Hepatocyte (in vitro differentiated cells): ENCODE measurements around the gene TTN. TPM values are rescaled to one million over a fixed set of nuclear protein-coding genes. Genes with fewer than 3 reads are reported as not detected.

Experiments used
- DNase-seq: peaks from one replicate; pipeline ENCODE4 v3.0.0-alpha.2; 2016; ENCODE audit warnings: low spot score
- H2AFZ ChIP-seq: fragments of 200-600 bp; sonication (generic); 2 replicates; pipeline ENCODE4 v1.6.0; 2016; ENCODE audit warnings: antibody characterized with exemption, mild to moderate bottlenecking
- H3K27ac ChIP-seq: fragments of 200-600 bp; sonication (generic); 2 replicates; pipeline ENCODE4 v1.5.1; 2016; ENCODE audit warnings: mild to moderate bottlenecking
- H3K27me3 ChIP-seq: fragments of 200-600 bp; sonication (generic); 2 replicates; pipeline ENCODE4 v1.6.1; 2016
- H3K36me3 ChIP-seq: fragments of 200-600 bp; sonication (generic); replicated peaks from 2 replicates; pipeline ENCODE4 v1.5.1; 2016; ENCODE audit warnings: low read depth; ENCODE audit not compliant: insufficient read depth
- H3K4me1 ChIP-seq: fragments of 200-600 bp; sonication (generic); 2 replicates; pipeline ENCODE4 v1.5.1; 2016; ENCODE audit warnings: mild to moderate bottlenecking, moderate library complexity; ENCODE audit not compliant: insufficient read depth
- H3K4me2 ChIP-seq: fragments of 200-600 bp; sonication (generic); 2 replicates; pipeline ENCODE4 v1.6.0; 2016
- H3K4me3 ChIP-seq: fragments of 200-600 bp; sonication (generic); 2 replicates; pipeline ENCODE4 v1.5.1; 2016; ENCODE audit warnings: mild to moderate bottlenecking
- H3K79me2 ChIP-seq: fragments of 200-600 bp; sonication (generic); 2 replicates; pipeline ENCODE4 v1.6.0; 2017; ENCODE audit warnings: mild to moderate bottlenecking
- H3K9me2 ChIP-seq: fragments of 200-600 bp; sonication (generic); replicated peaks from 2 replicates; pipeline ENCODE4 v1.6.0; 2017; ENCODE audit warnings: mild to moderate bottlenecking; ENCODE audit not compliant: insufficient read depth
- H3K9me3 ChIP-seq: fragments of 200-600 bp; sonication (generic); 2 replicates; pipeline ENCODE4 v1.5.1; 2016; ENCODE audit warnings: low read depth, mild to moderate bottlenecking
- H4K20me1 ChIP-seq: fragments of 200-600 bp; sonication (generic); 2 replicates; pipeline ENCODE4 v1.6.0; 2016; ENCODE audit warnings: mild to moderate bottlenecking; ENCODE audit not compliant: insufficient read depth, poor library complexity, severe bottlenecking
- EZH2 ChIP-seq: fragments of 200-600 bp; sonication (generic); IDR thresholded peaks from 2 replicates; pipeline ENCODE4 v1.6.1; 2016; ENCODE audit warnings: antibody characterized with exemption, mild to moderate bottlenecking, borderline replicate concordance
- EZH2phosphoT487 ChIP-seq: fragments of 200-600 bp; sonication (generic); IDR thresholded peaks from one replicate; pipeline ENCODE4 v1.6.1; 2018; ENCODE audit warnings: antibody characterized with exemption, mild to moderate bottlenecking, low read depth, moderate library complexity; ENCODE audit not compliant: unreplicated experiment, severe bottlenecking
- WGBS: methylation state at CpG from one replicate; pipeline ENCODE4 v1.1.6; 2016; ENCODE audit warnings: low lambda C conversion rate; ENCODE audit errors: missing lambda C conversion rate; 5-methylcytosine and 5-hydroxymethylcytosine counted together
- polyA plus RNA-seq: library from polyadenylated mRNA; unstranded; fragments of >200 nt; fragmentation: Nextera tagmentation; extraction: Ambion mirVana; gene quantifications from 2 replicates; pipeline ENCODE4 v1.2.1, GENCODE V29; 2016
- total RNA-seq: library from RNA; depleted of rRNA; stranded (reverse); fragments of >200 nt; gene quantifications from 2 replicates; pipeline ENCODE4 v1.2.3, GENCODE V29; 2014
- TF ChIP-seq, protein P1 (sequence below): fragments of 200-600 bp; sonication (generic); IDR thresholded peaks from 2 replicates; pipeline ENCODE4 v1.5.1; 2016; ENCODE audit warnings: antibody characterized with exemption, mild to moderate bottlenecking; ENCODE audit not compliant: poor library complexity

Gene TTN
- total and polyA plus RNA-seq, 2 experiments from 2014 or later, result 5.4 to 6.4 TPM

GRCh38 chr2:178704876-178705275, 102.3 kb downstream of the TTN start:
- H3K9me2 ChIP-seq, result no peaks in the 10 kb centered on the region
- no peaks in the 10 kb centered on the region for H3K36me3 ChIP-seq
- H2AFZ ChIP-seq, result no peak overlapping the region
- no peak overlapping the region for H3K27ac ChIP-seq
- H3K4me1 ChIP-seq, result no peaks in the 10 kb centered on the region
- H3K27me3 ChIP-seq, result no peaks in the 10 kb centered on the region
- no peaks in the 10 kb centered on the region for H4K20me1 ChIP-seq
- no peak overlapping the region for H3K4me2 ChIP-seq
- WGBS, result 96% methylated on average over 5 of the region's 5 CpGs
- H3K4me3 ChIP-seq, result no peak overlapping the region
- DNase-seq, result no peak
- H3K9me3 ChIP-seq, result no peaks in the 10 kb centered on the region
- TF ChIP-seq EZH2phosphoT487 (no peak), EZH2 (no peak)
- TF ChIP-seq, protein P1, sequence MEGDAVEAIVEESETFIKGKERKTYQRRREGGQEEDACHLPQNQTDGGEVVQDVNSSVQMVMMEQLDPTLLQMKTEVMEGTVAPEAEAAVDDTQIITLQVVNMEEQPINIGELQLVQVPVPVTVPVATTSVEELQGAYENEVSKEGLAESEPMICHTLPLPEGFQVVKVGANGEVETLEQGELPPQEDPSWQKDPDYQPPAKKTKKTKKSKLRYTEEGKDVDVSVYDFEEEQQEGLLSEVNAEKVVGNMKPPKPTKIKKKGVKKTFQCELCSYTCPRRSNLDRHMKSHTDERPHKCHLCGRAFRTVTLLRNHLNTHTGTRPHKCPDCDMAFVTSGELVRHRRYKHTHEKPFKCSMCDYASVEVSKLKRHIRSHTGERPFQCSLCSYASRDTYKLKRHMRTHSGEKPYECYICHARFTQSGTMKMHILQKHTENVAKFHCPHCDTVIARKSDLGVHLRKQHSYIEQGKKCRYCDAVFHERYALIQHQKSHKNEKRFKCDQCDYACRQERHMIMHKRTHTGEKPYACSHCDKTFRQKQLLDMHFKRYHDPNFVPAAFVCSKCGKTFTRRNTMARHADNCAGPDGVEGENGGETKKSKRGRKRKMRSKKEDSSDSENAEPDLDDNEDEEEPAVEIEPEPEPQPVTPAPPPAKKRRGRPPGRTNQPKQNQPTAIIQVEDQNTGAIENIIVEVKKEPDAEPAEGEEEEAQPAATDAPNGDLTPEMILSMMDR, result no peak
- H3K79me2 ChIP-seq, result no peaks in the 10 kb centered on the region

DNA sequence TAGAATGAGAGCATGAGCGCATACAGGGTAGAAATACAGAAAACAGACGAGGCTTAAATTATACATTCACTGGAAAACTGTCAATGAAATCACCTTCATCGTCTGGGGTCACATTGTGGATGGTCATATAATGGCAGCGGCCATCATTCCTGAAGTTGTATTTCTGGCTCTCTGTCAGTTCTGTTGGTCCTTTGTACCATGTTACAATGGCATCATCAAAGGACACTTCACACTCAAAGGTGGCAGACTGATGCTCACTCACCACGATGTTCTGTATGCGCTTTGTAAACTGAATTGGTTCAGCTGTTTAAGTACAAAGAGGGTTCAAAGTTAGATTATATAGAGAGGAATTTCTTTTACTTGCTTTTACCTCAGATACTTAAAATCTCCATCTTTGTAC, 104.9 kb downstream of the TTN start:
- Histone ChIP-seq H3K9me2 (no peaks in the 10 kb centered on the region), H3K4me3 (no peak overlapping the region), H4K20me1 (no peaks in the 10 kb centered on the region), H3K9me3 (no peaks in the 10 kb centered on the region), H3K36me3 (no peaks in the 10 kb centered on the region), H3K4me1 (no peaks in the 10 kb centered on the region), H2AFZ (no peak overlapping the region), H3K4me2 (no peak overlapping the region), H3K79me2 (no peaks in the 10 kb centered on the region), H3K27ac (no peak overlapping the region), H3K27me3 (no peaks in the 10 kb centered on the region)
- DNase-seq, result no peak
- WGBS, result 88% methylated on average over 6 of the region's 6 CpGs
- TF ChIP-seq EZH2, result no peak
- TF ChIP-seq EZH2phosphoT487, result no peak
- TF ChIP-seq, protein P1, result no peak

DNA sequence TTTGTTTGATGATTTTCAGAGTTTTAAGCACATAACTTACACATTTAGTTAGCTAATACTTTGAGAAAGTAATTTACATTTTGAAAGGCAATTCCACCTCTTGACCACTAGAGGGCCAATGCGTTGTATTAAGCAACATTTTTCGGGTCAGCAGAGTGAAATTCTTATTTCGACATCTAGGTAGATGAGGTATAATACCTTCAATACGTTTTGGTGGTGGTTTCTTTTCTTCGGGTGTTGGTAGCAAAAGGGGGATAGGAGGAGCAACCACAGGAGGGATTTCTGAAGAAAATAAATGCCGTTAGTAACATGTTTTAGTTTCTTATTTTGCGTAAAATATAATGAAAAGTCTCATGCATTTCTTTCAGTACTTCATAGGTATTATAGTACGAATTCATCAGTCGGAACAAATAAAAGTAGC, 106.3 kb downstream of the TTN start:
- Histone ChIP-seq H3K4me3 (no peak overlapping the region), H3K4me1 (no peaks in the 10 kb centered on the region), H3K4me2 (no peak overlapping the region), H4K20me1 (no peaks in the 10 kb centered on the region), H3K27ac (no peak overlapping the region), H3K36me3 (no peaks in the 10 kb centered on the region), H3K79me2 (no peaks in the 10 kb centered on the region), H3K9me2 (no peaks in the 10 kb centered on the region), H2AFZ (no peak overlapping the region), H3K9me3 (no peaks in the 10 kb centered on the region), H3K27me3 (no peaks in the 10 kb centered on the region)
- 61% methylated on average over 9 of the region's 9 CpGs for WGBS
- DNase-seq, result peak; percentile 14
- TF ChIP-seq, protein P1, result peak; percentile 66
- TF ChIP-seq EZH2phosphoT487 (no peak), EZH2 (no peak)

- no peak overlapping the region for H3K27ac ChIP-seq
- H3K36me3 ChIP-seq, result no peaks in the 10 kb centered on the region
- H3K9me3 ChIP-seq, result no peaks in the 10 kb centered on the region
- DNase-seq, result no peak
- no peak overlapping the region for H3K4me3 ChIP-seq
- TF ChIP-seq EZH2, result no peak
- no peak for TF ChIP-seq EZH2phosphoT487
- TF ChIP-seq, protein P1, result no peak
- H3K79me2 ChIP-seq, result no peaks in the 10 kb centered on the region
- H3K27me3 ChIP-seq, result no peaks in the 10 kb centered on the region
- H2AFZ ChIP-seq, result no peak overlapping the region
- no peaks in the 10 kb centered on the region for H3K4me1 ChIP-seq
- no peaks in the 10 kb centered on the region for H3K9me2 ChIP-seq
- no peaks in the 10 kb centered on the region for H4K20me1 ChIP-seq
- 85% methylated on average over 3 of the region's 3 CpGs for WGBS
- H3K4me2 ChIP-seq, result no peak overlapping the region
Measured at GRCh38 chr2:178700136-178700535, 107.1 kb downstream of the TTN start.
